ENCODE results near the gene ATG4D.

ATG4D gene

DNA sequence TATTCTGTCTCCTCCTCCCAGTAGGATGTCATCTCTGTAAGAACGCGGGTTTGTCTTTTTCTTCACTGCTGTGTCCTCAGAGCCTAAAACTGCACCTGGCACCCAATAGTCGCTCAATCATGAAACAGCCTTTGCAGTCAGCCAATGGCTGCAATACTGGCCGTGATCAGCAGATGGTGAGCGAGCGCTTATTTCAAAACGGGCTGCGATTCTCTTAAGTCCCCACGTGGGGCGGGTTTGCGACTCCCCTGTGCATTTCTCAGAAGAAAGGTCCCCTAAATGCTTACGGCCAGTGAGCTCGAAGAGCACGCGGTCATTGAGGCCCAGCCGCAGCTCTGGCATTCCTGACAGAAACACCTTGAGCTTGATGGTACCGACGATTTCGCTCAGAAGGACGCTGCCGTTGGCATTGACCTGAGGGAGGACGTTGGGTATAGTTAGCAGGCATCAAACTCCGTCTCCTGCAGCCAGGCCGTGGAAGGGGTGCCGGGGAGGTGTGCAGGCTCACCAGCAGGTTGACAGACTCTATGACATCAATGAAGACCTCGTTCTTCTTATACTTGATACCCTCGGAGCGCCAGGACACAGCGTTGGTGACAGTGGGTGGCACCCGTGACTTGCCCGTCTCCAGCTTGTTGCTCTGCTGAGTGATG, 37.4 kb downstream of the ATG4D start:
- DNase-seq (ENCODE audit: insufficient read length, low spot score) (peak; percentile 62), FAIRE-seq (no peak)
- peak; percentile 100 for TF ChIP-seq CTCF (IDR thresholded peaks at IDR 0.05; ENCODE audit: insufficient read depth, missing control alignments)

DNA sequence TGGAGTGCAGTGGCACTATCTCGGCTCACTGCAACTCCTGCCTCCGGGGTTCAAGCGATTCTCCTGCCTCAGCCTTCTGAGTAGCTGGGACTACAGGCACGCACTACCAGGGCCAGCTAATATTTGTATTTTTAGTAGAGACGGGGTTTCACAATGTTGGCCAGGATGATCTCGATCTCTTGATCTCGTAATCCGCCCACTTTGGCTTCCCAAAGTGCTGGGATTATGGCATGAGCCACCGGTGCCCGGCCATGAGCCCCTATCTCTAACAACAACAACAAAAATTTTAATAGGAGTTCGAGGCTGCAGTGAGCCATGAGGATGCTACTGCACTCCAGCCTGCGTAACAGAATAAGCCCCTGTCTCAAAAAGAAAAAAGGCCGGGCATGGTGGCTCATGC, 38.4 kb downstream of the ATG4D start:
- DNase-seq (ENCODE audit: insufficient read length, low spot score) (no peak), FAIRE-seq (no peak)
- TF ChIP-seq CTCF (IDR thresholded peaks at IDR 0.05; ENCODE audit: insufficient read depth, missing control alignments), result no peak

- FAIRE-seq, result no peak
These were observed 39.5 kb downstream of the ATG4D start for GRCh38 chr19:10583036-10583776.

GRCh38 chr19:10586396-10586795, 42.7 kb downstream of the ATG4D start:
- DNase-seq (ENCODE audit: insufficient read length, low spot score) (no peak), FAIRE-seq (no peak)
- no peak for TF ChIP-seq CTCF (IDR thresholded peaks at IDR 0.05; ENCODE audit: insufficient read depth, missing control alignments)

More at GRCh38 chr19:10583036-10583776, 39.5 kb downstream of the ATG4D start:
- no peak for TF ChIP-seq CTCF (IDR thresholded peaks at IDR 0.05; ENCODE audit: insufficient read depth, missing control alignments)
- no peak for DNase-seq (ENCODE audit: insufficient read length, low spot score)

DNA sequence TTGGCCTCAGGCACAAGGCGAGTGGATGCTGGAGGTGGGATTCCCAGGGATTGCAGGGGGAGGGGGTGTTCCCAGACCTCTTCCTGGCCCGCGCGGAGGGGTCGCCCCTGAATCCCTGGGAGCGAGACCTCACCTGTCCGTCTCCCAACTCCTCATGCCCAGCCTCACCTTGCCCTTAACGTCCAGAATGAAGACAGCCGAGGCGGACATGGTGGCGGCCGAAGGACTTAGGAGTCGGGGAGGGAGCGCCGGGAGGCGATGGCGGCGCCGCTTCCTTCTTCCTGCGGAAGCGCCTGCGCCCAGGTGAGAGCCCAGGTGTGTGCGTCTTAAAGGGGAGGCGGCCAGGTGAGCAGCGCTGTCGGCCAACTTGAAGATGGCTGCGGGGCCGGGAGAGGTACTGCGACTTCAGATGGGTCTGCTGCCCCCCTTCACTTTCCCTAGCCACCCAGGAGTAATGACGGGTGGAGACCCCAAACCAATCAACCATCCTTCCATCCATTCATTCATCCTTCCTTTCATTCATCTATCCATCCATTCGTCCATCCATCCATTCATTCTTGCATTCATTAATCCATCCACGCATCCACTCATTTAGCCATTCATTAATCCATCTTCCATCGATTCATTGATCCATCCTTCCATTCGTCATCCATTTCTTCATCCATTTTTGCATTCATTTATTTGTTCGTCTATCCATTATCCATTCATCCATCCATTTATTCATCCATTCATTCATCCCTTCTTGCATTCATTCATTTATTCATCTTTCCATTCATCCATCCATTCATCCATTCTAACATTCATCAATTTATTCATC, 43.5 kb downstream of the ATG4D start, which contains the start of gene AP1M2:
Gene AP1M2, minus strand, starts transcription at position 291 of the 817 bp plus-strand sequence. Its CDS starts 81 bp downstream, at position 210.
- DNase-seq (ENCODE audit: insufficient read length, low spot score) (no peak), FAIRE-seq (no peak)
- no peak for TF ChIP-seq CTCF (IDR thresholded peaks at IDR 0.05; ENCODE audit: insufficient read depth, missing control alignments)

DNA sequence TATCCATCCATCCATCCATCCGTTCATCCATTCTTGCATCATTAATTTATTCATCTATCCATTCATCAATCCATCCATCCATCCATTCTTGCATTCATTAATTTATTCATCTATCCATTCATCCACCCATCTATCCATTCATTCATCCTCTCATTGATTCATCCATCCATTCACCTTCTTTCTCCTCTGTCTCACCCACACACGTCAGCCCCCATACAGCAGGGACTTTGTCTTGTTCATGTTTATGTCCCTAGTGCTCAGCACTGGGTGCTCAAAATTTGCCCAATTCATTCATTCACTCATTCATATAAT, 44.1 kb downstream of the ATG4D start:
- DNase-seq (ENCODE audit: insufficient read length, low spot score) (no peak), FAIRE-seq (no peak)
- no peak for TF ChIP-seq CTCF (IDR thresholded peaks at IDR 0.05; ENCODE audit: insufficient read depth, missing control alignments)
